Panc1 (cell line): Measurements from ENCODE around the gene PI4K2A. TPM values are rescaled to one million over a fixed set of nuclear protein-coding genes. Genes with fewer than 3 reads are reported as not detected.

Experiments used
- ATAC-seq: fragments of 200-7000 bp; cut with Tn5 transposase; 2 replicates; pipeline ENCODE4 v1.9.1; 2020; ENCODE audit warnings: mild to moderate bottlenecking, moderate library complexity
- BruUV-seq: library from RNA; stranded (reverse); fragments of 400-500 nt; replicated peaks from 2 replicates; lab custom pipeline; 2021; lab: Mats Ljungman, UMichigan
- CTCF ChIA-PET: fragments of 300-600 bp; sonication (Branson Sonifier 250); formaldehyde crosslinking; loops from one replicate; lab custom pipeline; 2022; ENCODE audit warnings: antibody characterized with exemption; lab: Charles Lee
- POLR2A ChIA-PET: fragments of 300-600 bp; sonication (Branson Sonifier 250); formaldehyde crosslinking; loops from one replicate; lab custom pipeline; 2022; ENCODE audit warnings: antibody characterized with exemption; lab: Charles Lee
- DNase-seq: peaks from one replicate; pipeline ENCODE4 v3.0.0-alpha.2; 2010; ENCODE audit warnings: low read depth, low spot score
- H3K27ac ChIP-seq: 2 replicates; pipeline ENCODE4 v1.5.1; 2011; ENCODE audit warnings: mild to moderate bottlenecking, low read length, inconsistent platforms
- H3K27me3 ChIP-seq: fragments of 200-500 bp; sonication (Bioruptor generic); 2 replicates; pipeline ENCODE4 v1.6.0; 2014; ENCODE audit warnings: low read length, inconsistent platforms; ENCODE audit not compliant: control insufficient read depth, insufficient read depth
- H3K36me3 ChIP-seq: fragments of 200-500 bp; sonication (Bioruptor generic); 2 replicates; pipeline ENCODE4 v1.5.1; 2014; ENCODE audit warnings: inconsistent platforms, mild to moderate bottlenecking, low read length, moderate library complexity; ENCODE audit not compliant: control insufficient read depth, insufficient read depth
- H3K4me1 ChIP-seq: 2 replicates; pipeline ENCODE4 v1.5.1; 2011; ENCODE audit warnings: inconsistent platforms, mild to moderate bottlenecking, low read length, moderate library complexity; ENCODE audit not compliant: control insufficient read depth, insufficient read depth
- H3K4me3 ChIP-seq, 2 experiments: 2 replicates each; pipeline ENCODE4 v1.5.1; 2011 to 2012; ENCODE audit warnings: low read depth in 2 of 2, low read length in 2 of 2, mild to moderate bottlenecking in 2 of 2, inconsistent platforms in 1 of 2, moderate library complexity in 1 of 2
- H3K9me3 ChIP-seq: fragments of 200-500 bp; sonication (Bioruptor generic); 2 replicates; pipeline ENCODE4 v1.5.1; 2014; ENCODE audit warnings: low read depth, mild to moderate bottlenecking, inconsistent platforms, low read length, moderate library complexity; ENCODE audit not compliant: control insufficient read depth, insufficient read depth
- POLR2AphosphoS5 ChIP-seq: IDR thresholded peaks from 2 replicates; pipeline ENCODE4 v1.6.1; 2012; ENCODE audit warnings: mild to moderate bottlenecking, low read depth, low read length, moderate library complexity
- SIN3A ChIP-seq: IDR thresholded peaks from 2 replicates; pipeline ENCODE4 v1.6.1; 2012; ENCODE audit warnings: low read depth, mild to moderate bottlenecking, low read length, moderate library complexity, borderline replicate concordance; ENCODE audit not compliant: insufficient read depth
- TCF7L2 ChIP-seq: IDR thresholded peaks from 2 replicates; pipeline ENCODE4 v1.6.1; 2011; ENCODE audit warnings: mild to moderate bottlenecking, low read depth, low read length, inconsistent platforms
- in situ Hi-C: cut with HindIII; loops from 2 replicates; pipeline ENCODE4 v1.10.0; 2016; ENCODE audit warnings: low sequenced_read_pairs, low pct_unique_long_range_greater_than_20kb
- intact Hi-C: fragments of 100-400 bp; cut with micrococcal nuclease; formaldehyde crosslinking; loops from one replicate; pipeline ENCODE4 v1.10.0; 2022; ENCODE audit not compliant: unreplicated experiment
- total RNA-seq: library from RNA; stranded (reverse); gene quantifications from one replicate; pipeline ENCODE4 v1.2.1, GENCODE V29; 2021; ENCODE audit not compliant: unreplicated experiment
- TF ChIP-seq, protein P1 (sequence below), 2 experiments: IDR thresholded peaks; 2 replicates each; pipeline ENCODE4 v1.6.1; 2011 to 2012; ENCODE audit warnings: low read depth in 2 of 2, control low read depth in 1 of 2, low read length in 1 of 2, mild to moderate bottlenecking in 1 of 2, moderate library complexity in 1 of 2; ENCODE audit not compliant: insufficient read depth in 1 of 2
- TF ChIP-seq, protein P2 (sequence below): fragments of 450-650 bp; IDR thresholded peaks from 2 replicates; pipeline ENCODE4 v1.5.1; 2017; ENCODE audit warnings: mild to moderate bottlenecking

The PI4K2A gene
- total RNA-seq, 1 experiment from 2014 or later: 22.8 TPM

DNA sequence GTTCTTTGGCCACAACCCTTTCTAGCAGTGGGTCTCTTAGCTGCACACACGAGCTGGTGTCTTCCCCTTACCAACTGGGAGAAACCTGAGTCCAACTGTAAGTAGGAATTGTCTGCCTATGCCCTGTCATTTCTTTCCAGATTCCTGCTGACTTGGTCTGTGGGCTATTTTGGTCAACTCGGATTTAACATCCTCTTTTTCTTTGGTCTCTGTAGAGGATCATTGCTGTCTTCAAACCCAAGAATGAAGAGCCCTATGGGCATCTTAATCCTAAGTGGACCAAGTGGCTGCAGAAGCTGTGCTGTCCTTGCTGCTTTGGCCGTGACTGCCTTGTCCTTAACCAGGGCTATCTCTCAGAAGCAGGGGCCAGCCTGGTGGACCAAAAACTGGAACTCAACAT, 10.3 kb downstream of the PI4K2A start:
- no peak for TF ChIP-seq POLR2AphosphoS5
- TF ChIP-seq TCF7L2: no peak
- TF ChIP-seq, protein P1, sequence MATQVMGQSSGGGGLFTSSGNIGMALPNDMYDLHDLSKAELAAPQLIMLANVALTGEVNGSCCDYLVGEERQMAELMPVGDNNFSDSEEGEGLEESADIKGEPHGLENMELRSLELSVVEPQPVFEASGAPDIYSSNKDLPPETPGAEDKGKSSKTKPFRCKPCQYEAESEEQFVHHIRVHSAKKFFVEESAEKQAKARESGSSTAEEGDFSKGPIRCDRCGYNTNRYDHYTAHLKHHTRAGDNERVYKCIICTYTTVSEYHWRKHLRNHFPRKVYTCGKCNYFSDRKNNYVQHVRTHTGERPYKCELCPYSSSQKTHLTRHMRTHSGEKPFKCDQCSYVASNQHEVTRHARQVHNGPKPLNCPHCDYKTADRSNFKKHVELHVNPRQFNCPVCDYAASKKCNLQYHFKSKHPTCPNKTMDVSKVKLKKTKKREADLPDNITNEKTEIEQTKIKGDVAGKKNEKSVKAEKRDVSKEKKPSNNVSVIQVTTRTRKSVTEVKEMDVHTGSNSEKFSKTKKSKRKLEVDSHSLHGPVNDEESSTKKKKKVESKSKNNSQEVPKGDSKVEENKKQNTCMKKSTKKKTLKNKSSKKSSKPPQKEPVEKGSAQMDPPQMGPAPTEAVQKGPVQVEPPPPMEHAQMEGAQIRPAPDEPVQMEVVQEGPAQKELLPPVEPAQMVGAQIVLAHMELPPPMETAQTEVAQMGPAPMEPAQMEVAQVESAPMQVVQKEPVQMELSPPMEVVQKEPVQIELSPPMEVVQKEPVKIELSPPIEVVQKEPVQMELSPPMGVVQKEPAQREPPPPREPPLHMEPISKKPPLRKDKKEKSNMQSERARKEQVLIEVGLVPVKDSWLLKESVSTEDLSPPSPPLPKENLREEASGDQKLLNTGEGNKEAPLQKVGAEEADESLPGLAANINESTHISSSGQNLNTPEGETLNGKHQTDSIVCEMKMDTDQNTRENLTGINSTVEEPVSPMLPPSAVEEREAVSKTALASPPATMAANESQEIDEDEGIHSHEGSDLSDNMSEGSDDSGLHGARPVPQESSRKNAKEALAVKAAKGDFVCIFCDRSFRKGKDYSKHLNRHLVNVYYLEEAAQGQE (IDR thresholded peaks at IDR 0.05; ENCODE audit: insufficient read depth in 1 of 2, low read depth in 2 of 2, low read length in 1 of 2): no peak
- TF ChIP-seq, protein P2, sequence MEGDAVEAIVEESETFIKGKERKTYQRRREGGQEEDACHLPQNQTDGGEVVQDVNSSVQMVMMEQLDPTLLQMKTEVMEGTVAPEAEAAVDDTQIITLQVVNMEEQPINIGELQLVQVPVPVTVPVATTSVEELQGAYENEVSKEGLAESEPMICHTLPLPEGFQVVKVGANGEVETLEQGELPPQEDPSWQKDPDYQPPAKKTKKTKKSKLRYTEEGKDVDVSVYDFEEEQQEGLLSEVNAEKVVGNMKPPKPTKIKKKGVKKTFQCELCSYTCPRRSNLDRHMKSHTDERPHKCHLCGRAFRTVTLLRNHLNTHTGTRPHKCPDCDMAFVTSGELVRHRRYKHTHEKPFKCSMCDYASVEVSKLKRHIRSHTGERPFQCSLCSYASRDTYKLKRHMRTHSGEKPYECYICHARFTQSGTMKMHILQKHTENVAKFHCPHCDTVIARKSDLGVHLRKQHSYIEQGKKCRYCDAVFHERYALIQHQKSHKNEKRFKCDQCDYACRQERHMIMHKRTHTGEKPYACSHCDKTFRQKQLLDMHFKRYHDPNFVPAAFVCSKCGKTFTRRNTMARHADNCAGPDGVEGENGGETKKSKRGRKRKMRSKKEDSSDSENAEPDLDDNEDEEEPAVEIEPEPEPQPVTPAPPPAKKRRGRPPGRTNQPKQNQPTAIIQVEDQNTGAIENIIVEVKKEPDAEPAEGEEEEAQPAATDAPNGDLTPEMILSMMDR: no peak
- no peak for TF ChIP-seq SIN3A
- no peak for DNase-seq
- ATAC-seq: no peak
- Histone ChIP-seq H3K9me3 (no peaks in the 10 kb centered on the region), H3K4me3 (no peak overlapping the region), H3K4me1 (peaks cover 8% of the 10 kb centered on the region), H3K27me3 (no peaks in the 10 kb centered on the region), H3K36me3 (no peaks in the 10 kb centered on the region), H3K27ac (no peak overlapping the region)
- in situ Hi-C loops (no loop called here), intact Hi-C loops (no loop called here)
- no TSS peak for BruUV-seq
- POLR2A ChIA-PET: no interaction called here
- CTCF ChIA-PET: no interaction called here

DNA sequence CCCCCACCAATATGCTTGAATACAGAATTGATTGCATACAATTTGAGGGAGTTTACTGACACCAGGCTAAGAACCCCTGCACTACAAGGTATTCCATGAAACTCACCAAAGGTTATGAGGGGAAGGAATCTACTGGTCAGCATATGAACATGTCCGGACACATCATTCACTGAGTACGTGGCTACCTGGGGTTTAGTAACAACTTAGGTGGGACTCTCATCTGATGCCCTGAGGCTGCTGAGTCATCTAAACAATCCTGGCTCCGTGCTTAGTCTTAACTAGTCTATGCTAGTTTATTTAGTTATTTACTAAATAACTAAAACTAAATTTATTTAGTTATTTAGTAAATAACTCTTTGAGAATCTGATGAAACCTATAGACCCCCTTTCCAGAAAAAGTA, 11.3 kb downstream of the PI4K2A start:
- Histone ChIP-seq H3K36me3 (no peaks in the 10 kb centered on the region), H3K27me3 (no peaks in the 10 kb centered on the region), H3K4me3 (no peak overlapping the region), H3K4me1 (peaks cover 8% of the 10 kb centered on the region), H3K27ac (no peak overlapping the region), H3K9me3 (no peaks in the 10 kb centered on the region)
- DNase-seq (no peak), ATAC-seq (peak; percentile 50; the same call in 1 of the 2 replicates)
- CTCF ChIA-PET: no interaction called here
- TF ChIP-seq POLR2AphosphoS5 (no peak), SIN3A (no peak), TCF7L2 (no peak)
- TF ChIP-seq, protein P2: no peak
- in situ Hi-C loops: no loop called here
- intact Hi-C loops: no loop called here
- POLR2A ChIA-PET: no interaction called here
- BruUV-seq: no TSS peak
